A549 treated with CORT108297 at 1 μM for 4 hours (cell line): Measurements from ENCODE around the gene CDH10. TPM values are rescaled to one million over a fixed set of nuclear protein-coding genes. Genes with fewer than 3 reads are reported as not detected.

Experiments used
- total RNA-seq: library from RNA; stranded (reverse); fragments of 200-300 nt; extraction: Qiagen RNA extraction; gene quantifications from 5 replicates; pipeline ENCODE4 v1.2.3, GENCODE V29; 2022

The CDH10 gene
- total RNA-seq, result 0.12 to 0.20 TPM (median 0.18 TPM) in 5 replicates

DNA sequence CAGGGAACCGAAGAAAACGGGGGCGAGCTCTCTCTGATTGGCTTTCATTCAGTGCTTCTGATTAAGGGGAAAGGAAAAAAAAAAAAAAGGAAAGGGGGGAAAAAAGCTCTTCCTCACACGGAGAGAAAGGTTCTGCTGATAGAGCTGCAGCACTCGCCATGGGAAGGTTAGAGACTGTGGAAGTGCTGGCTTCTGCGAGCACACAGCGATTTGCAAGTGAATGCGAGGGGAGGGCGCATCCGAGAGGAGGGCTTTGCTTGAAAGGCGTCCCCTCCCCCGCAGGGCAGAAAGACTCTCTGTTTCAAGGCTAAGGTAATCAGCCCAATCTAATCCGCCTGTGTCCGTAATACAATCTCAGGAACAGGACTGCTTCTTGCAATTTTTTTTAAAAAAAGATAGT is at the start of gene CDH10:
TSS of gene CDH10 (minus strand) at position 218 of the 400 bp plus-strand sequence. CDS start 51,488 bp downstream, outside the sequence.

